Astrocyte (in vitro differentiated cells and primary cell): ENCODE results near the gene KIF7.

Experiments used
- EZH2 ChIP-seq: IDR thresholded peaks from 2 replicates; pipeline ENCODE4 v1.6.1; 2012; ENCODE audit warnings: mild to moderate bottlenecking, low read length, inconsistent platforms; ENCODE audit not compliant: insufficient read depth
- TF ChIP-seq, protein P1 (sequence below): IDR thresholded peaks from 2 replicates; pipeline ENCODE4 v1.5.1; 2011; ENCODE audit warnings: low read depth, mild to moderate bottlenecking, inconsistent platforms, low read length, moderate library complexity; ENCODE audit not compliant: insufficient read depth

DNA sequence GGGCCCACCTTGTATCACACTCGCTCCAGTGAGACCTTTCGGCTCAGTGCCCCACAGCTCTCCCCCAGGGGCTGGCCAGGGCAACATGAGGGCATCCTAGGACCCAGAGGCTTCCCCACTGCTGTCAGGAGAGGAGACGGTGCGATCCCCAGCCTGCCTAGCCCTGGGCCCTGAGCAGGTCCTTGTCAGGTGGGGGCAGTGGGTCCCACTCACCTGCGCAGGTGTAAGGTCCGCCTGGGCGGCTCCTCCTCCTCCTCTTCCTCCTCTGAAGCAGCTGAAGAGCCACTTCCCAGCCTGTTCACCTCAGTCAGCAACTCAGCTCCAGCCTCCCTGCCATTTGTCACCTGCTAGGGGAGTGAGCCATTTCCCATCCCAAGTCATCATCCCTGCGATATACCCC lies 9.6 kb downstream of the KIF7 start:
- TF ChIP-seq, protein P1, sequence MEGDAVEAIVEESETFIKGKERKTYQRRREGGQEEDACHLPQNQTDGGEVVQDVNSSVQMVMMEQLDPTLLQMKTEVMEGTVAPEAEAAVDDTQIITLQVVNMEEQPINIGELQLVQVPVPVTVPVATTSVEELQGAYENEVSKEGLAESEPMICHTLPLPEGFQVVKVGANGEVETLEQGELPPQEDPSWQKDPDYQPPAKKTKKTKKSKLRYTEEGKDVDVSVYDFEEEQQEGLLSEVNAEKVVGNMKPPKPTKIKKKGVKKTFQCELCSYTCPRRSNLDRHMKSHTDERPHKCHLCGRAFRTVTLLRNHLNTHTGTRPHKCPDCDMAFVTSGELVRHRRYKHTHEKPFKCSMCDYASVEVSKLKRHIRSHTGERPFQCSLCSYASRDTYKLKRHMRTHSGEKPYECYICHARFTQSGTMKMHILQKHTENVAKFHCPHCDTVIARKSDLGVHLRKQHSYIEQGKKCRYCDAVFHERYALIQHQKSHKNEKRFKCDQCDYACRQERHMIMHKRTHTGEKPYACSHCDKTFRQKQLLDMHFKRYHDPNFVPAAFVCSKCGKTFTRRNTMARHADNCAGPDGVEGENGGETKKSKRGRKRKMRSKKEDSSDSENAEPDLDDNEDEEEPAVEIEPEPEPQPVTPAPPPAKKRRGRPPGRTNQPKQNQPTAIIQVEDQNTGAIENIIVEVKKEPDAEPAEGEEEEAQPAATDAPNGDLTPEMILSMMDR, result no peak
- no peak for TF ChIP-seq EZH2
